ENCODE data around the gene ABL1. TPM values are rescaled to one million over a fixed set of nuclear protein-coding genes. Genes with fewer than 3 reads are reported as not detected.
"Not testable (repeated sequence)": the region's sequence is repeated elsewhere in the genome, so short reads cannot be mapped to it uniquely, and the experiment has no call there.

Gene ABL1
- total RNA-seq, 1 donor from 2014 or later = 121 TPM

DNA sequence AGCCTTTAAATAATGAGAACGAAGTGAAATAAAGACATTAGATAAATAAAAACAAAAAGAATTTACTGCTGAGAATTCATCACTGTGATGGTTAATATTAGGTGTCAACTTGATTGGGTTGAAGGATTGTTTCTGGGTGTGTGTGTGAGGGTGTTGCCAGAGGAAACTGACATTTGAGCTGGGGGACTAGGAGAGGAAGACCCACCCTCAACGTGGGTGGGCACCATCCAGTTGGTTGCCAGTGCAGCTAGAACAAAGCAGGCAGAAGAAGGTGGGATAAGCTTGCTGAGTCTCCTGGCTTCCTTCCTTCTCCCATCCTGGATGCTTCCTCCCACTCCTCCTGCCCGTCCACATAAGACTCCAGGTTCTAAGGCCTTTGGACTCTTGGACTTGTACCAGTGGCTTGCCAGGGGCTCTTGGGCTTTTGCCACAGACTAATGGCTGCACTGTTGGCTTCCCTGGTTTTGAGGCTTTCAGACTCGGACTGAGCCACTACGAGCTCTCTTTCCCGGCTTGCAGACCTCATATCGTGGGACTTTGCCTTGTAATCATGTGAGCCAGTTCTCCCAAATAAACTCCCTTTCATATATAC lies 43.7 kb upstream of the ABL1 start:
- H3K36me3 Mint-ChIP-seq (ENCODE audit: low read depth, unreplicated experiment) = peaks cover 24% of the 10 kb centered on the region
- H3K27ac Mint-ChIP-seq (ENCODE audit: unreplicated experiment) = no peak overlapping the region

DNA sequence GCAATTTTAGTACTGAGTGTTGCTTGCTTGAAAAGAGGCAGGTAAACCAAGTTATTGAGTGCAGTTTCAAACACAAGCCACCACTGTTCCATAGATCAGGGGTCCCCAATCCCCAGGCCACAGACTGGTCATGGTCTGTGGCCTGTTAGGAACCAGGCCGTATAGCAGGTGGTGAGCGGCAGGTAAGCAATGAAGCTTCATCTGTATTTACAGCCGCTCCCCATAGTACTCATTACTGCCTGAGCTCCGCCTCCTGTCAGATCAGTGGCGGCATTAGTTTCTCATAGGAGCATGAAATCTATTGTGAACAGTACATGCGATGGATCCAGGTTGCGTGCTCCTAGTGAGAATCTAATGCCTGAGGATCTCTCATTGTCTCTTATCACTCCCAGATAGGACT lies 41.5 kb upstream of the ABL1 start:
- Mint-ChIP-seq H3K4me3 (ENCODE audit: unreplicated experiment) (no peak overlapping the region), H3K4me1 (ENCODE audit: unreplicated experiment) (peaks cover 20% of the 10 kb centered on the region), H3K9me3 (ENCODE audit: unreplicated experiment) (peaks cover 6% of the 10 kb centered on the region), H3K27me3 (ENCODE audit: unreplicated experiment) (peaks cover 5% of the 10 kb centered on the region), H3K36me3 (ENCODE audit: low read depth, unreplicated experiment) (peaks cover 20% of the 10 kb centered on the region), H3K27ac (ENCODE audit: unreplicated experiment) (no peak overlapping the region)
- no peak for DNase-seq (ENCODE audit: low spot score)
- TF ChIP-seq, protein P1, sequence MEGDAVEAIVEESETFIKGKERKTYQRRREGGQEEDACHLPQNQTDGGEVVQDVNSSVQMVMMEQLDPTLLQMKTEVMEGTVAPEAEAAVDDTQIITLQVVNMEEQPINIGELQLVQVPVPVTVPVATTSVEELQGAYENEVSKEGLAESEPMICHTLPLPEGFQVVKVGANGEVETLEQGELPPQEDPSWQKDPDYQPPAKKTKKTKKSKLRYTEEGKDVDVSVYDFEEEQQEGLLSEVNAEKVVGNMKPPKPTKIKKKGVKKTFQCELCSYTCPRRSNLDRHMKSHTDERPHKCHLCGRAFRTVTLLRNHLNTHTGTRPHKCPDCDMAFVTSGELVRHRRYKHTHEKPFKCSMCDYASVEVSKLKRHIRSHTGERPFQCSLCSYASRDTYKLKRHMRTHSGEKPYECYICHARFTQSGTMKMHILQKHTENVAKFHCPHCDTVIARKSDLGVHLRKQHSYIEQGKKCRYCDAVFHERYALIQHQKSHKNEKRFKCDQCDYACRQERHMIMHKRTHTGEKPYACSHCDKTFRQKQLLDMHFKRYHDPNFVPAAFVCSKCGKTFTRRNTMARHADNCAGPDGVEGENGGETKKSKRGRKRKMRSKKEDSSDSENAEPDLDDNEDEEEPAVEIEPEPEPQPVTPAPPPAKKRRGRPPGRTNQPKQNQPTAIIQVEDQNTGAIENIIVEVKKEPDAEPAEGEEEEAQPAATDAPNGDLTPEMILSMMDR (IDR thresholded peaks at IDR 0.05; ENCODE audit: unreplicated experiment) = no peak

More for the DNA sequence above, 43.7 kb upstream of the ABL1 start:
- peaks cover 6% of the 10 kb centered on the region for H3K9me3 Mint-ChIP-seq (ENCODE audit: unreplicated experiment)
- peaks cover 5% of the 10 kb centered on the region for H3K27me3 Mint-ChIP-seq (ENCODE audit: unreplicated experiment)
- DNase-seq (ENCODE audit: low spot score) = no peak
- peaks cover 23% of the 10 kb centered on the region for H3K4me1 Mint-ChIP-seq (ENCODE audit: unreplicated experiment)
- TF ChIP-seq, protein P1 (IDR thresholded peaks at IDR 0.05; ENCODE audit: unreplicated experiment) = no peak
- H3K4me3 Mint-ChIP-seq (ENCODE audit: unreplicated experiment) = no peak overlapping the region

DNA sequence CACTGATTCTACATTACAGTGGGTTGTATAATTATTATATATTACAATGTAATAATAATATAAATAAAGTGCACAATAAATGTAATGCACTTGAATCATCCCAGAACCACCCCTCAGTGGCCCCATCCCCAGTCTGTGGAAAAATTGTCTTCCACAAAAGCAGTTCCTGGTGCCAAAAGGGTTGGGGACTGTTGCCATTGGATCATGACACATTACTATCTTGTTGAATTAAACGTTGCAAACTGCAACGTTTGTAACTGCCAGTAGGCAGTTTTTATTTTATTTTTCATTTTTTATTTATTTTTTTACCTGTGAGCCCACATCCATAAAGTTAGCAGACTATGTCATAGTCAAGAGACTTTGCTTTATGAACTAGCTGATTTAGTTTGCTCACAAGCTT lies 41.0 kb upstream of the ABL1 start:
- not testable (repeated sequence) for H3K4me3 Mint-ChIP-seq (ENCODE audit: unreplicated experiment); H3K27ac Mint-ChIP-seq (ENCODE audit: unreplicated experiment); DNase-seq (ENCODE audit: low spot score); H3K27me3 Mint-ChIP-seq (ENCODE audit: unreplicated experiment); H3K9me3 Mint-ChIP-seq (ENCODE audit: unreplicated experiment)
- Mint-ChIP-seq H3K4me1 (ENCODE audit: unreplicated experiment) (peaks cover 20% of the 10 kb centered on the region), H3K36me3 (ENCODE audit: low read depth, unreplicated experiment) (peaks cover 16% of the 10 kb centered on the region)

DNA sequence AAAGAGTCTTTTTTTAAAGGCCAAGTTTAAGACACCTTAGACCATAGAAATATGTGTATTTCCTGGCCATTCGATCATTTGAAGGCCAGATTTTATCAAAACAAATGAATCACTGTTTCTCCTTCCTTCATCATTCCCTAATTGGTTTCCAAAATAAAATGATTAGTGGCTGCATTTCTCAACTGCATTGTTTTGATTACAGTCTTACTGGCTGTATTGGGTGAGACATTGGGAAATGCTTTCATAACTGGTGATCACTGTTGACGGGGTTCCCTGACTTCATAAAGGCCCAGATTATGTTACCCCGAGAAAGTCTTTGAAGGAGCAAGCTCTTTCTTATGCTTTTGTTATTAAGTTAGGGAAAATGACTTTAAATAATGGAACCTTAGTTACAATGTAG lies 40.6 kb upstream of the ABL1 start:
- not testable (repeated sequence) for DNase-seq (ENCODE audit: low spot score); H3K27ac Mint-ChIP-seq (ENCODE audit: unreplicated experiment); H3K4me3 Mint-ChIP-seq (ENCODE audit: unreplicated experiment); H3K27me3 Mint-ChIP-seq (ENCODE audit: unreplicated experiment); H3K9me3 Mint-ChIP-seq (ENCODE audit: unreplicated experiment)
- peaks cover 12% of the 10 kb centered on the region for H3K36me3 Mint-ChIP-seq (ENCODE audit: low read depth, unreplicated experiment)
- peaks cover 20% of the 10 kb centered on the region for H3K4me1 Mint-ChIP-seq (ENCODE audit: unreplicated experiment)

DNA sequence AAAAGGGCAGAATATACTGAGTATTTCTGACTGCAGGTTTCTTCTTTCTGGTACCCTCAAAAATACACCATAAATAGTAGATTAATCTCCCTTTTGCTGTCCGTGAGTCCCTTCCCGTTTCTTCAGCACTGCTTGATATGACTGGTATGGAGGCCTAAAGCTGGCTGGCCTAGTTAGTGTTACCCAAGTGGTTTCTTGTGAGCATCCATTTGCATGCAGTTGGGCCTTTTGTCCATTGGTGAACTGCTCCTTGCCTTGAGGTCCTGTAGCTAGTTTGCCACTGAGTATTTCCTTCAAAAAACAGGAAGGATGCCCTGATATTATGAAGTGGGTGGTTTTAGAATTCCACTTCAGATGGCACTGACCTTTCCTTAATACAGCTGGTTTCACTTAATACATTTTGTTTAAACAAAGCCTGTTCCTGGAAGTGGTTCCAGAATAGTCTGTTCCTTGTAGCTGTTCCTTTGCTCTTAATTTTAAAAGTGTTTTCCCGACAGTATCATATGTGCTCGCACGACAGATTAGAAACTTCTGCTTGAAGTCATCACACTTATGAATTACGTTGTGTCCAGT lies 40.0 kb upstream of the ABL1 start:
- TF ChIP-seq, protein P1 (IDR thresholded peaks at IDR 0.05; ENCODE audit: unreplicated experiment) = no peak
- DNase-seq (ENCODE audit: low spot score) = no peak
- H3K27me3 Mint-ChIP-seq (ENCODE audit: unreplicated experiment) = peaks cover 5% of the 10 kb centered on the region
- H3K9me3 Mint-ChIP-seq (ENCODE audit: unreplicated experiment) = no peaks in the 10 kb centered on the region
- H3K27ac Mint-ChIP-seq (ENCODE audit: unreplicated experiment) = no peak overlapping the region
- peaks cover 6% of the 10 kb centered on the region for H3K36me3 Mint-ChIP-seq (ENCODE audit: low read depth, unreplicated experiment)
- peaks cover 20% of the 10 kb centered on the region for H3K4me1 Mint-ChIP-seq (ENCODE audit: unreplicated experiment)
- no peak overlapping the region for H3K4me3 Mint-ChIP-seq (ENCODE audit: unreplicated experiment)

DNA sequence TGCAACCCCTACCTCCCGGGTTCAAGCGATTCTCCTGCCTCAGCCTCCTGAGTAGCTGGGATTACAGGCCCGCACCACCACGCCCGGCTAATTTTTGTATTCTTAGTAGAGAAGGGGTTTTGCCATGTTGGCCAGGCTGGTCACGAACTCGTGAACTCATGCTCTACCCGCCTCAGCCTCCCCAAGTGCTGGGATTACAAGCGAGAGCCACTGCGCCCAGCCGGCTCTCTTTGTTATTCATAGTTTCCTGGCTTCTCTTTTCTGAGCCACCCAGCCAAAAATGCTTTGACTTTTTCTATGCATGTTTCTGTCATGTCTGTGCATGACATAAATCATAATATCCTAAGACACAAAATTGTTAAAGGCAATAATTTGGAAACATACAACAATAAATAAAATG lies 31.9 kb upstream of the ABL1 start:
- not testable (repeated sequence) for H3K4me3 Mint-ChIP-seq (ENCODE audit: unreplicated experiment); H3K27ac Mint-ChIP-seq (ENCODE audit: unreplicated experiment); H3K27me3 Mint-ChIP-seq (ENCODE audit: unreplicated experiment); DNase-seq (ENCODE audit: low spot score); H3K9me3 Mint-ChIP-seq (ENCODE audit: unreplicated experiment); H3K36me3 Mint-ChIP-seq (ENCODE audit: low read depth, unreplicated experiment); H3K4me1 Mint-ChIP-seq (ENCODE audit: unreplicated experiment)

Data from endothelial cell (in vitro differentiated cells).